Neural progenitor cell (in vitro differentiated cells): ENCODE measurements around the gene NUAK2. TPM values are rescaled to one million over a fixed set of nuclear protein-coding genes. Genes with fewer than 3 reads are reported as not detected.

Source experiments
- DNase-seq: peaks from one replicate; pipeline ENCODE4 v3.0.0-alpha.2; 2016; ENCODE audit warnings: low spot score
- H2AFZ ChIP-seq: fragments of 200-600 bp; sonication (generic); replicated peaks from 2 replicates; pipeline ENCODE4 v1.6.1; 2016; ENCODE audit warnings: antibody characterized with exemption
- H3F3A ChIP-seq: fragments of 200-600 bp; sonication (generic); 2 replicates; pipeline ENCODE4 v1.6.1; 2016; ENCODE audit warnings: antibody characterized with exemption, low read depth
- H3K27ac ChIP-seq: fragments of 200-600 bp; sonication (generic); 2 replicates; pipeline ENCODE4 v1.5.1; 2016; ENCODE audit warnings: mild to moderate bottlenecking
- H3K27me3 ChIP-seq: fragments of 200-600 bp; sonication (generic); 2 replicates; pipeline ENCODE4 v1.6.1; 2016; ENCODE audit warnings: mild to moderate bottlenecking, moderate library complexity
- H3K36me3 ChIP-seq: fragments of 200-600 bp; sonication (generic); 2 replicates; pipeline ENCODE4 v1.5.1; 2016
- H3K4me1 ChIP-seq: fragments of 200-600 bp; sonication (generic); 2 replicates; pipeline ENCODE4 v1.6.1; 2016; ENCODE audit warnings: mixed run types
- H3K4me2 ChIP-seq: fragments of 200-600 bp; sonication (generic); 2 replicates; pipeline ENCODE4 v1.6.1; 2016
- H3K4me3 ChIP-seq: fragments of 200-600 bp; sonication (generic); 2 replicates; pipeline ENCODE4 v1.5.1; 2016
- H3K79me2 ChIP-seq: fragments of 200-600 bp; sonication (generic); 2 replicates; pipeline ENCODE4 v1.6.1; 2016; ENCODE audit warnings: low read depth
- H3K9ac ChIP-seq: fragments of 200-600 bp; sonication (generic); 2 replicates; pipeline ENCODE4 v1.6.1; 2016
- H3K9me3 ChIP-seq: fragments of 200-600 bp; sonication (generic); 2 replicates; pipeline ENCODE4 v1.5.1; 2016; ENCODE audit warnings: low read depth
- H4K20me1 ChIP-seq: fragments of 200-600 bp; sonication (generic); 2 replicates; pipeline ENCODE4 v1.6.1; 2016; ENCODE audit warnings: low read depth
- H3K27ac Mint-ChIP-seq: 3 replicates; pipeline ENCODE4 v1.8.0; 2021; ENCODE audit warnings: mixed read lengths
- H3K27me3 Mint-ChIP-seq: 2 replicates; pipeline ENCODE4 v1.8.0; 2022; ENCODE audit warnings: low read depth, mild to moderate bottlenecking, inconsistent platforms, moderate library complexity, mixed read lengths; ENCODE audit not compliant: insufficient read depth
- H3K36me3 Mint-ChIP-seq: 3 replicates; pipeline ENCODE4 v1.8.0; 2021; ENCODE audit warnings: mixed read lengths
- H3K4me1 Mint-ChIP-seq: 3 replicates; pipeline ENCODE4 v1.8.0; 2021; ENCODE audit warnings: mixed read lengths
- H3K4me3 Mint-ChIP-seq: 3 replicates; pipeline ENCODE4 v1.8.0; 2021; ENCODE audit warnings: mild to moderate bottlenecking, moderate library complexity, mixed read lengths
- H3K9me3 Mint-ChIP-seq: 3 replicates; pipeline ENCODE4 v1.8.0; 2020; ENCODE audit warnings: mixed read lengths
- EZH2 ChIP-seq: fragments of 200-600 bp; sonication (generic); IDR thresholded peaks from 2 replicates; pipeline ENCODE4 v1.6.1; 2017; ENCODE audit warnings: antibody characterized with exemption, mild to moderate bottlenecking, moderate library complexity
- EZH2phosphoT487 ChIP-seq: fragments of 200-600 bp; sonication (generic); IDR thresholded peaks from 2 replicates; pipeline ENCODE4 v1.6.1; 2017; ENCODE audit warnings: antibody characterized with exemption
- total RNA-seq: library from RNA; depleted of rRNA; stranded (reverse); fragments of >200 nt; gene quantifications from 2 replicates; pipeline ENCODE4 v1.2.3, GENCODE V29; 2015; ENCODE audit warnings: low replicate concordance
- TF ChIP-seq, protein P1 (sequence below): fragments of 200-600 bp; sonication (generic); IDR thresholded peaks from 2 replicates; pipeline ENCODE4 v1.5.1; 2017; ENCODE audit warnings: antibody characterized with exemption, mild to moderate bottlenecking

The NUAK2 gene
- total RNA-seq, 1 donor from 2014 or later: 29.4 TPM

DNA sequence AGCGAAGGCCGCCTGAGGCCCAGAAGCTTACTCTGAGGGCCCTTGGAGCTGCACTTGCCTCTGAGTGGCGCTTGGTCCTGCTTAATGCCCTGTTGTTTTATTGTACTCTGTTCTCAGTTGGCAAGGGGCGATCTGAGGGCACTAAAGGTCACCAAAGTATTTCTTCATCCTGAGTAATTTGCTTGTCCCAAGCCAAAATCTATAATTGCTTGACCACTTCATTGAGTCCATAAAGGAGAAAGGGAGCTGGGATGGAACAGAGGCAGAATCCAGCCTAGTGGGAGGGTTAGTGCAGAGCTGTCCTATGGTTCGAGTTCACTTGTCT is 376 bp upstream of the NUAK2 start:
- no peak overlapping the region for H2AFZ ChIP-seq

DNA sequence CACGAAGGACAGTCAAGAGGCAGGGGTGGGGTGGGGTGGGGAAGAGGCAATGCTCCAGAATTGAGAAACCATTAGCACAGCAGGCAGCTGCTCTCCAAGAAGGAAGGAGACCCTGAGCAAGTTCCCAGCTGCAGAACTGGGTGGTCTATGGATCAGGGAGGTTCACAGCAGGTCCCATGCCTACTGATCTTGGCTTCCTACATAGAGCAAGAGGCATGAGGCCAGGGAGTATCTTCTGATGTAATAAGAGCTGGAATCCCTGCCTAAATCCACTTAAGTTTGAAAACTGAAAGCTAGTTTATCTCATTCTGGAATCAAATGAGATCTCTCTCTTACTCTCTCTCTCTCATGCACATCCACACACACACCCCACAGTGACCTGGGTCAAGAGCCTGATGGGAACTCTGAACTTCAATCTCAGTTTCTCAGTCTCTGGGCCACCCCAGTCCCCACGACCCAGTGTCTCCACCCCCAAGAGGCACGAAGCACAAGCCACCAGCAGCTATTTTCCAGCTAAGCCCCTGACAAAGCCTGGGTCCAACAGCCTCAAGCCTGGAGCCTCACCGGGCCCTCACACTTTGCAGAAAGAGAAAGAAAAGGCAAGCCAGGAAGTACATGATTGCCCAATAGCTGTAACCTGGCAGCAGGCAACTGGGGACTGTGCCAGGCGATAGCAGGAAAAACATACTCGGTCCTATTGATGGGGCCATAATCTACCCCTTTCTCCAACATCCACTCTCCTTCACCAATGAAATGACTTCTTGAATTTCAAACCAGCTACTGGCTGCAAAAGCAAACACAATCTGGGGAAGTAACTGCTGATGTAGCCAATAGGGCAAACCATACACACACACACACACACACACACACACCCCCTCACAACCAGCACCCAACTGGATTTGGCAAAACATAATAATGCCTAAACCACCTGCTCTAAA is 2.2 kb downstream of the NUAK2 start:
- DNase-seq: no peak
- Mint-ChIP-seq H3K27me3 (peaks cover 8% of the 10 kb centered on the region), H3K9me3 (peaks cover 2% of the 10 kb centered on the region), H3K4me3 (peak overlapping the region; percentile 99), H3K36me3 (peaks cover 31% of the 10 kb centered on the region), H3K27ac (peak overlapping the region; percentile 96), H3K4me1 (peaks cover 74% of the 10 kb centered on the region)
- TF ChIP-seq EZH2phosphoT487 (no peak), EZH2 (no peak)
- TF ChIP-seq, protein P1, sequence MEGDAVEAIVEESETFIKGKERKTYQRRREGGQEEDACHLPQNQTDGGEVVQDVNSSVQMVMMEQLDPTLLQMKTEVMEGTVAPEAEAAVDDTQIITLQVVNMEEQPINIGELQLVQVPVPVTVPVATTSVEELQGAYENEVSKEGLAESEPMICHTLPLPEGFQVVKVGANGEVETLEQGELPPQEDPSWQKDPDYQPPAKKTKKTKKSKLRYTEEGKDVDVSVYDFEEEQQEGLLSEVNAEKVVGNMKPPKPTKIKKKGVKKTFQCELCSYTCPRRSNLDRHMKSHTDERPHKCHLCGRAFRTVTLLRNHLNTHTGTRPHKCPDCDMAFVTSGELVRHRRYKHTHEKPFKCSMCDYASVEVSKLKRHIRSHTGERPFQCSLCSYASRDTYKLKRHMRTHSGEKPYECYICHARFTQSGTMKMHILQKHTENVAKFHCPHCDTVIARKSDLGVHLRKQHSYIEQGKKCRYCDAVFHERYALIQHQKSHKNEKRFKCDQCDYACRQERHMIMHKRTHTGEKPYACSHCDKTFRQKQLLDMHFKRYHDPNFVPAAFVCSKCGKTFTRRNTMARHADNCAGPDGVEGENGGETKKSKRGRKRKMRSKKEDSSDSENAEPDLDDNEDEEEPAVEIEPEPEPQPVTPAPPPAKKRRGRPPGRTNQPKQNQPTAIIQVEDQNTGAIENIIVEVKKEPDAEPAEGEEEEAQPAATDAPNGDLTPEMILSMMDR: no peak
- peak overlapping the region; percentile 21 for H3K27ac ChIP-seq
- H3K9ac ChIP-seq: peak overlapping the region; percentile 15
- H4K20me1 ChIP-seq: peaks cover 72% of the 10 kb centered on the region
- no peaks in the 10 kb centered on the region for H3K27me3 ChIP-seq
- no peak overlapping the region for H2AFZ ChIP-seq
- H3K79me2 ChIP-seq: peaks cover 80% of the 10 kb centered on the region
- no peaks in the 10 kb centered on the region for H3K9me3 ChIP-seq
- peaks cover 70% of the 10 kb centered on the region for H3F3A ChIP-seq
- H3K4me2 ChIP-seq: peak overlapping the region; percentile 99
- H3K4me1 ChIP-seq: peaks cover 58% of the 10 kb centered on the region
- no peaks in the 10 kb centered on the region for H3K36me3 ChIP-seq
- H3K4me3 ChIP-seq: peak overlapping the region; percentile 86

More for the DNA sequence above, 376 bp upstream of the NUAK2 start:
- DNase-seq: no peak
- H3K27ac Mint-ChIP-seq: peak overlapping the region; percentile 82
- no peak overlapping the region for H3K9ac ChIP-seq
- H3K36me3 Mint-ChIP-seq: peaks cover 26% of the 10 kb centered on the region
- no peak overlapping the region for H3K27ac ChIP-seq
- no peak overlapping the region for H3K4me3 ChIP-seq
- TF ChIP-seq, protein P1: no peak
- TF ChIP-seq EZH2 (no peak), EZH2phosphoT487 (no peak)
- H3K36me3 ChIP-seq: no peaks in the 10 kb centered on the region
- peaks cover 62% of the 10 kb centered on the region for H3K4me1 Mint-ChIP-seq
- H3F3A ChIP-seq: peaks cover 59% of the 10 kb centered on the region
- H4K20me1 ChIP-seq: peaks cover 46% of the 10 kb centered on the region
- no peaks in the 10 kb centered on the region for H3K9me3 ChIP-seq
- peaks cover 5% of the 10 kb centered on the region for H3K27me3 Mint-ChIP-seq
- peaks cover 2% of the 10 kb centered on the region for H3K9me3 Mint-ChIP-seq
- peak overlapping the region; percentile 99 for H3K4me3 Mint-ChIP-seq
- H3K27me3 ChIP-seq: no peaks in the 10 kb centered on the region
- H3K4me2 ChIP-seq: no peak overlapping the region
- H3K79me2 ChIP-seq: peaks cover 54% of the 10 kb centered on the region
- peaks cover 42% of the 10 kb centered on the region for H3K4me1 ChIP-seq

DNA sequence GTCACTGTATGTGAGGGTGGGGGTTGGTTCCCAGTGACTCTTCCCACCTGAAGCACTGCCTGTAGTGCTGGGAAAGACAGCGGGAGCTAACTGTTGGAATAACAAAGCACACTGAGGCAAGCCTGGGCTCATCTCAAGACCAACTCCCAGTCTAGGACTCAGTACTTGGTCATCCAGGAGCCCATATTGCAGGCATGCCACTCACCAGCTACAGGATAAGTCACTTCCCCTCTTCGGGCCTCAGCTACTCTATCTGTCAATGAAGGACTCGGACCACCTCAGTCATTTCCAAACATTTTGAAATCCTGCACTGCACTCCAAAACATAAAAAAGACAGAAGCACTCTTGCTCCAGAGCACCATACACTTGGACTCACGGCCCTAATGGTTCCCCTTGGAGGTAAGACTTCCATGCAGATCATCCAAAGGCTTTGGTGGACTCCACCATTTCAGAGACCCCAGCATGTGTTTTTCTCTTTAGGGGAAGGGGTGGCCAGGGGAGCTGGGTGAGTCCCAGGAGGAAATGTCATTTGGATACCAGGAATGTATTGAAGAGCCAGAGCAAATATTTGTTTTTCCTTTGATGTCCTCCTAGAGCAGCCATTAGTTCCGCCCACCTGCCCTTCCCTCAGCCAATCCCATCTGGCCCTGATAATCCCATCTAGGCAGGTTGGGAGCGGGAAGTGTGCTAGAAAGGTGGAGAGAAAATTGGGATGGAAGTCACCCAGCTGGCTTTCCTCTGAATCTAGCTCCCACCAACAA is 3.1 kb downstream of the NUAK2 start:
- Mint-ChIP-seq H3K4me1 (peaks cover 77% of the 10 kb centered on the region), H3K27me3 (peaks cover 10% of the 10 kb centered on the region), H3K36me3 (peaks cover 31% of the 10 kb centered on the region), H3K9me3 (peaks cover 2% of the 10 kb centered on the region), H3K4me3 (peak overlapping the region; percentile 99), H3K27ac (peak overlapping the region; percentile 96)
- DNase-seq: peak; percentile 59
- H4K20me1 ChIP-seq: peaks cover 76% of the 10 kb centered on the region
- peak overlapping the region; percentile 92 for H3K27ac ChIP-seq
- no peak overlapping the region for H3K9ac ChIP-seq
- TF ChIP-seq, protein P1: no peak
- no peak for TF ChIP-seq EZH2phosphoT487
- no peak for TF ChIP-seq EZH2
- no peak overlapping the region for H2AFZ ChIP-seq
- H3F3A ChIP-seq: peaks cover 78% of the 10 kb centered on the region
- H3K79me2 ChIP-seq: peaks cover 85% of the 10 kb centered on the region
- H3K4me2 ChIP-seq: peak overlapping the region; percentile 99
- H3K9me3 ChIP-seq: no peaks in the 10 kb centered on the region
- no peaks in the 10 kb centered on the region for H3K36me3 ChIP-seq
- H3K4me1 ChIP-seq: peaks cover 62% of the 10 kb centered on the region
- no peaks in the 10 kb centered on the region for H3K27me3 ChIP-seq
- H3K4me3 ChIP-seq: peak overlapping the region; percentile 86
